SH-SY5Y (cell line): ENCODE measurements around the gene AMPD2.

Experiments used
- GATA2 ChIP-seq: IDR thresholded peaks from 2 replicates; pipeline ENCODE4 v1.6.1; 2011; ENCODE audit warnings: mild to moderate bottlenecking, low read depth, low read length
- GATA3 ChIP-seq: IDR thresholded peaks from 2 replicates; pipeline ENCODE4 v1.6.1; 2011; ENCODE audit warnings: low read depth, mild to moderate bottlenecking, low read length, moderate library complexity

- TF ChIP-seq GATA2 (no peak), GATA3 (no peak)
Measured at GRCh38 chr1:109657395-109657794, 37.8 kb downstream of the AMPD2 start.
